ENCODE results near the gene ICA1. TPM values are rescaled to one million over a fixed set of nuclear protein-coding genes. Genes with fewer than 3 reads are reported as not detected.

Gene ICA1
- polyA plus RNA-seq, 1 donor (not counting 4 experiments of a cell fraction or from before 2014, with no cell fraction given): 1.9 TPM

DNA sequence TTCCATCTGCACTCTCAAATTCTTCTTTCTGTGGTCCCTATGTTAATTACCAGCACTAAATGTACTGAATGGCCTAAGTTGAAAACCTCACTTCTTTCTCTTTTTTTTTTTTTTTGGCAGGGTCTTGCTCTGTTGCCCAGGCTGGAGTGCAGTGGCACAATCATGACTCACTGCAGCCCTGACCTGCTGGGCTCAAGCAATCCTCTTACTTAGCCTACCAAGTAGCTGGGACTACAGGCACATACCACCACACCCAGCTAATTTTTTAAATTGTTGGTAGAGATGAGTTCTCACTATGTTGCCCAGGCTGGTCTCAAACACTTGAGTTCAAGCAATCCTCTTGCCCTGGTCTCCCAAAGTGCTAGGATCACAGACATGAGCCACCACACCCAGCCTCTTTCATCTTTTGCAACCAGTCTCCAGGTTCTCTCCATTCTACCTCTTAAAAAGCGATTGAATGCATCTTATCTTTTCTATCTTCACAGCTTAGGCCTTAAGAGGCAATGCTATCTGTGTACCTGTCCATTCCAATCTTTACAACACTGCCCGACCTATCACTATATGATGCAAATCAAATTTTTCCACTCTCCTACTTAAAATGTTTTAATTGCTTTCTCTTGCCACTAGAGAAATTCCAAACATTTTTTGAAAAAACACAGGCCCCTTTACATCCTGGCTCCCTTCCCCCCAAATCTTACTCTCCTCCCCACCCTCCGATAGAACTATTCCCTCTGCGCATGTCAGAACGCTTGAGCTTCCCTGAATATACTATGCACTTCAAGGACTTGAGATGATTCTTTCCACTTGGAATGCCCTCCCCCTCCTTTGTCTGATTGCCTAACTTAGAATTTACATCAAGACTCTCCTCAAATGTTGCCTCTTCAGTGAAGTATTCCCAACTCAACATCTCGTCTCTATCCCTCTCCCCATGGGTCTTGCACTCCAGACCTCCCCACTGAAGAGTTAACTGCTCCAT, 6.0 kb downstream of the ICA1 start:
- Histone ChIP-seq H3K9me3 (ENCODE audit: control insufficient read depth, low read depth, low read length) (no peaks in the 10 kb centered on the region), H3K27ac (ENCODE audit: control insufficient read depth, insufficient read depth, low read length) (no peak overlapping the region), H3K9me1 (ENCODE audit: control insufficient read depth, extremely low read depth, insufficient read depth, low read length) (no peaks in the 10 kb centered on the region), H2AFZ (ENCODE audit: control insufficient read depth, low read length) (no peak overlapping the region), H3K4me3 (ENCODE audit: control insufficient read depth in 2 of 3, extremely low read depth in 1 of 3, insufficient read depth in 2 of 3, low read depth in 1 of 3, low read length in 3 of 3) (no peak overlapping the region), H3K9ac (ENCODE audit: control insufficient read depth, extremely low read depth, insufficient read depth, low read length) (no peak overlapping the region), H3K36me3 (ENCODE audit: control insufficient read depth in 2 of 2, extremely low read depth in 1 of 2, insufficient read depth in 2 of 2, low read length in 2 of 2) (no peaks in the 10 kb centered on the region), H4K20me1 (ENCODE audit: control insufficient read depth, extremely low read depth, insufficient read depth, low read length) (no peaks in the 10 kb centered on the region), H3K79me2 (ENCODE audit: control insufficient read depth, insufficient read depth, low read length) (no peaks in the 10 kb centered on the region), H3K4me1 (ENCODE audit: control insufficient read depth, extremely low read depth, insufficient read depth, low read length) (no peaks in the 10 kb centered on the region), H3K4me2 (ENCODE audit: control insufficient read depth, extremely low read depth, insufficient read depth, low read depth, low read length) (no peak overlapping the region), H3K27me3 (ENCODE audit: control insufficient read depth, extremely low read depth, insufficient read depth, low read length) (no peaks in the 10 kb centered on the region)
- TF ChIP-seq CTCF (optimal IDR thresholded peaks at IDR 0.05 in 1 of 3, IDR thresholded peaks at IDR 0.05 in 1 of 3, conservative IDR thresholded peaks at IDR 0.05 in 1 of 3; ENCODE audit: extremely low read depth in 1 of 3, insufficient read depth in 2 of 3, low read length in 3 of 3): no peak
- no peak for TF ChIP-seq EZH2 (IDR thresholded peaks at IDR 0.05; ENCODE audit: low read length)
- no peak for FAIRE-seq
- no peak for DNase-seq (ENCODE audit: low read depth, low spot score)
- dilution Hi-C loops (cut with MboI; ENCODE audit: extremely low pct_ligation_motif_present, low sequenced_read_pairs): no loop called here

DNA sequence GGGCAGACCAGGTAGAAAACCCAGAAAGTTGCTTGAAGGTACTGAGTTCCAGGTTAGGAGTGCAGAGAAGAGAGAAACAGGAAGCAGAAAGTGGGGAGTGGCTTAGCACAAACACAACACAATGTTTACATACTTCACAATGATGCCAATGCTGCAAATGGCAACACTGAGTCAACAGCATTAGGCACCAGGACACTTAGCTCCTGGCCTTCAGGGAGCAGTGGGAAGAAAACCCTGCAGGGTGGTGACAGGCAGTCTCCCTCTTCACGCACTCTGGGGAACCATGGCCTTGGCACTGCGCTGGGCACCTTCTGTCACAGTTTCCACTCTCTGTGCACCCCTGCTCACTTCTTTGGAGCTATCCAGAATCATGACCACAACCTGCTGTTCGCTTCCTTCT, 7.3 kb downstream of the ICA1 start:
- FAIRE-seq (no peak), DNase-seq (ENCODE audit: low read depth, low spot score) (no peak)
- no peaks in the 10 kb centered on the region for H3K79me2 ChIP-seq (ENCODE audit: control insufficient read depth, insufficient read depth, low read length)
- dilution Hi-C loops (cut with MboI; ENCODE audit: extremely low pct_ligation_motif_present, low sequenced_read_pairs): no loop called here
- no peaks in the 10 kb centered on the region for H3K36me3 ChIP-seq (ENCODE audit: control insufficient read depth in 2 of 2, extremely low read depth in 1 of 2, insufficient read depth in 2 of 2, low read length in 2 of 2)
- no peaks in the 10 kb centered on the region for H3K4me1 ChIP-seq (ENCODE audit: control insufficient read depth, extremely low read depth, insufficient read depth, low read length)
- no peak overlapping the region for H3K4me3 ChIP-seq (ENCODE audit: control insufficient read depth in 2 of 3, extremely low read depth in 1 of 3, insufficient read depth in 2 of 3, low read depth in 1 of 3, low read length in 3 of 3)
- no peak overlapping the region for H3K4me2 ChIP-seq (ENCODE audit: control insufficient read depth, extremely low read depth, insufficient read depth, low read depth, low read length)
- no peaks in the 10 kb centered on the region for H4K20me1 ChIP-seq (ENCODE audit: control insufficient read depth, extremely low read depth, insufficient read depth, low read length)
- H2AFZ ChIP-seq (ENCODE audit: control insufficient read depth, low read length): no peak overlapping the region
- no peak overlapping the region for H3K27ac ChIP-seq (ENCODE audit: control insufficient read depth, insufficient read depth, low read length)
- no peaks in the 10 kb centered on the region for H3K9me1 ChIP-seq (ENCODE audit: control insufficient read depth, extremely low read depth, insufficient read depth, low read length)
- H3K9me3 ChIP-seq (ENCODE audit: control insufficient read depth, low read depth, low read length): no peaks in the 10 kb centered on the region
- TF ChIP-seq EZH2 (IDR thresholded peaks at IDR 0.05; ENCODE audit: low read length): no peak
- H3K27me3 ChIP-seq (ENCODE audit: control insufficient read depth, extremely low read depth, insufficient read depth, low read length): no peaks in the 10 kb centered on the region
- no peak overlapping the region for H3K9ac ChIP-seq (ENCODE audit: control insufficient read depth, extremely low read depth, insufficient read depth, low read length)

Data from keratinocyte (primary cell).